SK-N-SH (cell line): Measurements from ENCODE around the gene QSOX1. TPM values are rescaled to one million over a fixed set of nuclear protein-coding genes. Genes with fewer than 3 reads are reported as not detected.

Source experiments
- CTCF ChIA-PET: fragments of 300-600, 350-600 bp; formaldehyde crosslinking; extraction: SDS; loops from one replicate; lab custom pipeline; 2021; lab: Yijun Ruan, JAX
- POLR2A ChIA-PET: fragments of 350-600 bp; sonication (Branson Sonifier 250); formaldehyde crosslinking; extraction: SDS; loops from one replicate; lab custom pipeline; 2020; ENCODE audit warnings: antibody characterized with exemption, inconsistent platforms; lab: Yijun Ruan, JAX
- DNase-seq: peaks from one replicate; pipeline ENCODE4 v3.0.0; 2012
- H2AFZ ChIP-seq: fragments of 200-600 bp; sonication (generic); 2 replicates; pipeline ENCODE4 v1.8.1; 2016; ENCODE audit warnings: antibody characterized with exemption, mild to moderate bottlenecking, low read depth
- H3F3A ChIP-seq: fragments of 200-600 bp; sonication (generic); replicated peaks from 2 replicates; pipeline ENCODE3; 2016; ENCODE audit warnings: antibody characterized with exemption, mild to moderate bottlenecking; ENCODE audit not compliant: insufficient read depth
- H3K27ac ChIP-seq, 2 experiments: fragments of 200-500 bp in 1 of 2; fragments of 200-600 bp in 1 of 2; sonication (Bioruptor generic) in 1 of 2; sonication (generic), shearing (Covaris generic) in 1 of 2; 2 replicates each; pipeline versions ENCODE4 v1.5.1 to v1.6.1; 2014 to 2016; ENCODE audit warnings: low read depth in 2 of 2, inconsistent platforms in 1 of 2, low read length in 1 of 2, mild to moderate bottlenecking in 1 of 2, mixed read lengths in 1 of 2
- H3K27me3 ChIP-seq: fragments of 200-600 bp; sonication (generic), shearing (Covaris generic); 2 replicates; pipeline ENCODE4 v1.6.1; 2016; ENCODE audit warnings: mixed run types; ENCODE audit not compliant: insufficient read depth
- H3K36me3 ChIP-seq, 2 experiments: fragments of 200-500 bp in 1 of 2; fragments of 200-600 bp in 1 of 2; sonication (Bioruptor generic) in 1 of 2; sonication (generic) in 1 of 2; replicated peaks in 1 of 2; 2 replicates each; pipeline versions ENCODE3 to v1.5.1; 2014 to 2016; ENCODE audit warnings: low read length in 1 of 2, mild to moderate bottlenecking in 1 of 2; ENCODE audit not compliant: insufficient read depth in 2 of 2, control insufficient read depth in 1 of 2
- H3K4me1 ChIP-seq, 2 experiments: fragments of 200-500 bp in 1 of 2; fragments of 200-600 bp in 1 of 2; sonication (Bioruptor generic) in 1 of 2; sonication (generic), shearing (Covaris generic) in 1 of 2; 2 replicates each; pipeline versions ENCODE4 v1.5.1 to v1.6.1; 2014 to 2016; ENCODE audit warnings: low read depth in 1 of 2, low read length in 1 of 2, mixed run types in 1 of 2; ENCODE audit not compliant: insufficient read depth in 2 of 2, control insufficient read depth in 1 of 2
- H3K4me2 ChIP-seq: fragments of 200-600 bp; sonication (generic), shearing (Covaris generic); 2 replicates; pipeline ENCODE4 v1.6.1; 2017; ENCODE audit warnings: mixed run types
- H3K4me3 ChIP-seq, 2 experiments: fragments of 200-500 bp in 1 of 2; fragments of 200-600 bp in 1 of 2; sonication (Bioruptor generic) in 1 of 2; sonication (generic), shearing (Covaris generic) in 1 of 2; 2 replicates each; pipeline versions ENCODE4 v1.5.1 to v1.8.1; 2014 to 2016; ENCODE audit warnings: low read depth in 2 of 2, inconsistent platforms in 1 of 2, low read length in 1 of 2, mild to moderate bottlenecking in 1 of 2, mixed read lengths in 1 of 2, moderate library complexity in 1 of 2
- H3K79me2 ChIP-seq: fragments of 200-600 bp; sonication (generic); 2 replicates; pipeline ENCODE4 v1.8.1; 2017; ENCODE audit warnings: mild to moderate bottlenecking; ENCODE audit not compliant: insufficient read depth
- H3K9ac ChIP-seq: fragments of 200-600 bp; sonication (generic); 2 replicates; pipeline ENCODE4 v1.6.1; 2017; ENCODE audit warnings: mixed run types
- H3K9me2 ChIP-seq: fragments of 200-600 bp; sonication (generic); 2 replicates; pipeline ENCODE4 v1.6.1; 2017; ENCODE audit warnings: mixed run types
- H3K9me3 ChIP-seq: fragments of 200-600 bp; sonication (generic); 2 replicates; pipeline ENCODE4 v1.6.1; 2017; ENCODE audit warnings: mixed run types, mild to moderate bottlenecking, moderate library complexity
- H4K20me1 ChIP-seq: fragments of 200-600 bp; sonication (generic); 2 replicates; pipeline ENCODE4 v1.6.1; 2017; ENCODE audit warnings: mild to moderate bottlenecking, mixed run types; ENCODE audit not compliant: insufficient read depth
- CHD2 ChIP-seq: fragments of 150-350 bp; IDR thresholded peaks from 2 replicates; pipeline ENCODE4 v1.6.1; 2018; ENCODE audit warnings: low read length; ENCODE audit not compliant: partially characterized antibody
- ELF1 ChIP-seq: IDR thresholded peaks from 2 replicates; pipeline ENCODE4 v1.4.0; 2012
- GABPA ChIP-seq: IDR thresholded peaks from 2 replicates; pipeline ENCODE4 v1.4.0; 2012; ENCODE audit warnings: low read depth, mild to moderate bottlenecking
- GATA2 ChIP-seq: sonication (generic); formaldehyde crosslinking; IDR thresholded peaks from 2 replicates; pipeline ENCODE4 v1.5.0; 2020; ENCODE audit warnings: mild to moderate bottlenecking, missing genetic modification reagents
- JUND ChIP-seq: IDR thresholded peaks from 2 replicates; pipeline ENCODE4 v1.4.0; 2012
- NFIC ChIP-seq: IDR thresholded peaks from 2 replicates; pipeline ENCODE4 v1.4.0; 2012; ENCODE audit warnings: borderline replicate concordance
- PBX3 ChIP-seq: IDR thresholded peaks from 2 replicates; pipeline ENCODE4; 2012
- RCOR1 ChIP-seq: fragments of 150-350 bp; IDR thresholded peaks from 2 replicates; pipeline ENCODE4 v1.6.1; 2017; ENCODE audit warnings: antibody characterized with exemption, low read length
- REST ChIP-seq: IDR thresholded peaks from 2 replicates; pipeline ENCODE4 v1.6.1; 2012; ENCODE audit warnings: mild to moderate bottlenecking, low read depth, low read length, moderate library complexity
- RFX5 ChIP-seq: IDR thresholded peaks from 2 replicates; pipeline ENCODE4 v1.6.1; 2012; ENCODE audit warnings: mild to moderate bottlenecking, improper control_type of control experiment, low read length
- TEAD4 ChIP-seq: IDR thresholded peaks from 2 replicates; pipeline ENCODE4 v1.4.0; 2012; ENCODE audit warnings: mild to moderate bottlenecking, borderline replicate concordance; ENCODE audit not compliant: insufficient read depth
- YY1 ChIP-seq: IDR thresholded peaks from 2 replicates; pipeline ENCODE4 v1.4.0; 2012; ENCODE audit warnings: low read depth, mild to moderate bottlenecking
- WGBS: methylation state at CpG from one replicate; pipeline ENCODE4 v1.1.6; 2017; ENCODE audit warnings: low lambda C conversion rate; 5-methylcytosine and 5-hydroxymethylcytosine counted together
- polyA plus RNA-seq, 3 experiments: library from polyadenylated mRNA; depleted of rRNA; stranded (reverse); fragments of >200 nt; gene quantifications; 2 replicates each; pipeline ENCODE4 v1.2.3, GENCODE V29; 2012
- TF ChIP-seq, protein P1 (sequence below): IDR thresholded peaks from 2 replicates; pipeline ENCODE4 v1.4.0; 2012; ENCODE audit warnings: low read depth

The QSOX1 gene
- polyA plus RNA-seq, 1 of the 3 experiments (the other 2 are of a cell fraction): 359 TPM

GRCh38 chr1:180248731-180249681 lies 94.3 kb downstream of the QSOX1 start (continued):
- no peak for TF ChIP-seq REST
- TF ChIP-seq RFX5: no peak
- TF ChIP-seq JUND: no peak
- no peak for TF ChIP-seq RCOR1

DNA sequence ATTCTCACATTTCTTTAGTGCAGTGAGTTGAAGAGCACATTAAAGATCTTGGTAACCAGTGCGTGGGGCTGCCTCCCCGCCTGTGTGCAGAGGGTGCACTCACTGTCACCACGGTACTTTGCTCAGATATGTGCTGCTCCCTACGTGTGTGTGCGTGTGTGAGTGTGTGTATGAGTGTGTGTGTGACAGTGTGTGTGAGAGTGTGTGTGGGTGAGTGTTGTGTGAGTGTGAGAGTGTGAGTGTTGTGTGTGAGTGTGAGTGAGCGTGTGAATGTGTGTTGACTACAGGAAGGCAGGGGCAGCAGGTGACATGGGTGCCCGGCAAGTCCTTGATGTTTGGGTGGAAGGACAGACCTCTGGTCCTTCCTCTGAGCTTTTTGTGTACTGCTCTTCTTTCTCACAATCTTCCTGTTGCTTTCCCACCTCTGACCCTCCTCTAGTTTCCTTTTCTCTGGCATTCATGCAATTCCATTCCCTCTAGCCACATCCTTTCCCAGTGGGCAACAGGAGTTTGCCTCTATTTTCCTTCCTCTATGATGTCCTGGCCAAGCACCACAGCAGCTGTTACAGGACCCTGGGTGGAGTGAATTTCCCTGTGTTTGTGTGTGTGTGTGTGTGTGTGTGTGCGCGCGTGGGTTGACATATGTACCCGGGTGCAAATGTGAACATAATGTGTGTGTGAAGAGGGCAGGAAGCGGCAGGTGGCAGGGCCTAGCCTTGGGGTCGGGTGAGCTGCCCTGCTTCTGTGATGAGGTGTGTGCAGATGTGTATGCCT lies 95.2 kb downstream of the QSOX1 start:
- H3K4me2 ChIP-seq: no peak overlapping the region
- no peak for DNase-seq

More for the DNA sequence above, 95.2 kb downstream of the QSOX1 start:
- TF ChIP-seq CHD2: no peak
- TF ChIP-seq ELF1: no peak
- no peak for TF ChIP-seq YY1
- TF ChIP-seq, protein P1, sequence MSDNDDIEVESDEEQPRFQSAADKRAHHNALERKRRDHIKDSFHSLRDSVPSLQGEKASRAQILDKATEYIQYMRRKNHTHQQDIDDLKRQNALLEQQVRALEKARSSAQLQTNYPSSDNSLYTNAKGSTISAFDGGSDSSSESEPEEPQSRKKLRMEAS: no peak
- no peak for TF ChIP-seq RFX5
- no peak for TF ChIP-seq TEAD4
- no peak for TF ChIP-seq GABPA
- no peak for TF ChIP-seq PBX3
- no peak for TF ChIP-seq GATA2 (CRISPR knock-in tag)
- no peak for TF ChIP-seq NFIC
- no peak for TF ChIP-seq JUND
- TF ChIP-seq, all 33 proteins: peak for 0
- no peak overlapping the region for H2AFZ ChIP-seq
- H3K9me3 ChIP-seq: no peaks in the 10 kb centered on the region
- POLR2A ChIA-PET: no interaction called here
- CTCF ChIA-PET: interaction anchor here (0.9 to 1.9 kb wide), 8 partner anchors 12 to 234 kb away, joined by 4 to 8 read pairs (median 5); no protein-coding TSS in a partner anchor
- no peaks in the 10 kb centered on the region for H3F3A ChIP-seq
- no peaks in the 10 kb centered on the region for H3K27me3 ChIP-seq
- no peaks in the 10 kb centered on the region for H3K9me2 ChIP-seq
- no peak overlapping the region for H3K4me3 ChIP-seq
- no peak overlapping the region for H3K27ac ChIP-seq
- H3K79me2 ChIP-seq: no peaks in the 10 kb centered on the region
- H3K36me3 ChIP-seq: no peaks in the 10 kb centered on the region
- no peak overlapping the region for H3K9ac ChIP-seq
- peaks cover 0 to 2% of the 10 kb centered on the region in 2 experiments; a peak in 1 of 4 replicates for H3K4me1 ChIP-seq
- 72% methylated on average over 12 of the region's 13 CpGs for WGBS
- no peaks in the 10 kb centered on the region for H4K20me1 ChIP-seq
